Measurements from ENCODE around the gene PKD1L1. TPM values are rescaled to one million over a fixed set of nuclear protein-coding genes. Genes with fewer than 3 reads are reported as not detected.

Gene PKD1L1
- total and polyA plus RNA-seq, 4 experiments from 2014 or later = 0.55 to 0.73 TPM; not detected in 2

GRCh38 chr7:47827351-47827756 lies 120.9 kb downstream of the PKD1L1 start:
- DNase-seq = no peak
- no peak overlapping the region for H3K4me3 ChIP-seq (ENCODE audit: low read length in 2 of 2)
- no peaks in the 10 kb centered on the region for H3K27me3 ChIP-seq (ENCODE audit: insufficient read depth, low read length)
- CTCF ChIA-PET (ENCODE audit: partially characterized antibody) = no interaction called here
- intact Hi-C loops (cut with micrococcal nuclease) = no loop called here
- H3K36me3 ChIP-seq (ENCODE audit: insufficient read depth, low read length) = no peaks in the 10 kb centered on the region
- Mint-ChIP-seq H3K4me3 (no peak overlapping the region), H3K9me3 (no peaks in the 10 kb centered on the region), H3K27ac (no peak overlapping the region), H3K36me3 (no peaks in the 10 kb centered on the region), H3K27me3 (peaks cover 0 to 4% of the 10 kb centered on the region in 2 donors), H3K4me1 (no peaks in the 10 kb centered on the region)
- H3K9me3 ChIP-seq (ENCODE audit: control insufficient read depth in 1 of 2, low read length in 2 of 2) = no peaks in the 10 kb centered on the region
- no peaks in the 10 kb centered on the region for H3K4me1 ChIP-seq (ENCODE audit: insufficient read depth, low read length)
- no peak overlapping the region for H3K27ac ChIP-seq (ENCODE audit: low read depth, low read length)
- POLR2A ChIA-PET (ENCODE audit: partially characterized antibody) = no interaction called here

GRCh38 chr7:47826754-47827153 lies 121.5 kb downstream of the PKD1L1 start:
- H3K4me3 ChIP-seq (ENCODE audit: low read length in 2 of 2) = no peak overlapping the region
- no peak overlapping the region for H3K27ac ChIP-seq (ENCODE audit: low read depth, low read length)
- ChIA-PET POLR2A (ENCODE audit: partially characterized antibody) (no interaction called here), CTCF (ENCODE audit: partially characterized antibody) (no interaction called here)
- no peaks in the 10 kb centered on the region for H3K36me3 ChIP-seq (ENCODE audit: insufficient read depth, low read length)
- no peaks in the 10 kb centered on the region for H3K9me3 ChIP-seq (ENCODE audit: control insufficient read depth in 1 of 2, low read length in 2 of 2)
- DNase-seq = no peak
- Mint-ChIP-seq H3K27me3 (peaks cover 0 to 4% of the 10 kb centered on the region in 2 donors), H3K4me3 (no peak overlapping the region), H3K9me3 (no peaks in the 10 kb centered on the region), H3K4me1 (no peaks in the 10 kb centered on the region), H3K27ac (no peak overlapping the region), H3K36me3 (no peaks in the 10 kb centered on the region)
- no peaks in the 10 kb centered on the region for H3K27me3 ChIP-seq (ENCODE audit: insufficient read depth, low read length)
- no peaks in the 10 kb centered on the region for H3K4me1 ChIP-seq (ENCODE audit: insufficient read depth, low read length)
- intact Hi-C loops (cut with micrococcal nuclease) = no loop called here

- POLR2A ChIA-PET (ENCODE audit: partially characterized antibody) = no interaction called here
- H3K4me1 ChIP-seq (ENCODE audit: insufficient read depth, low read length) = no peaks in the 10 kb centered on the region
- intact Hi-C loops (cut with micrococcal nuclease) = loop anchor here (5.0 kb wide), 2 partner anchors 1902 to 1927 kb away; no protein-coding TSS in a partner anchor
- no peak overlapping the region for H3K4me3 ChIP-seq (ENCODE audit: low read length in 2 of 2)
- no peaks in the 10 kb centered on the region for H3K36me3 Mint-ChIP-seq
- no peak overlapping the region for H3K27ac ChIP-seq (ENCODE audit: low read depth, low read length)
- H3K36me3 ChIP-seq (ENCODE audit: insufficient read depth, low read length) = no peaks in the 10 kb centered on the region
- DNase-seq = no peak
- H3K27me3 Mint-ChIP-seq = no peaks in the 10 kb centered on the region
- CTCF ChIA-PET (ENCODE audit: partially characterized antibody) = interaction anchor here (0.7 to 0.9 kb wide), 2 partner anchors 11 to 553 kb away, joined by 3 to 4 read pairs; no protein-coding TSS in a partner anchor
- H3K9me3 Mint-ChIP-seq = no peaks in the 10 kb centered on the region
- H3K27ac Mint-ChIP-seq = no peak overlapping the region
- H3K4me1 Mint-ChIP-seq = no peaks in the 10 kb centered on the region
- no peaks in the 10 kb centered on the region for H3K27me3 ChIP-seq (ENCODE audit: insufficient read depth, low read length)
- no peak overlapping the region for H3K4me3 Mint-ChIP-seq
- H3K9me3 ChIP-seq (ENCODE audit: control insufficient read depth in 1 of 2, low read length in 2 of 2) = no peaks in the 10 kb centered on the region
These were observed 128.7 kb downstream of the PKD1L1 start for GRCh38 chr7:47819607-47819920.

GRCh38 chr7:47818796-47819606 lies 129.3 kb downstream of the PKD1L1 start:
- H3K27ac ChIP-seq (ENCODE audit: low read depth, low read length) = no peak overlapping the region
- no peaks in the 10 kb centered on the region for H3K4me1 ChIP-seq (ENCODE audit: insufficient read depth, low read length)
- H3K4me3 ChIP-seq (ENCODE audit: low read length in 2 of 2) = no peak overlapping the region
- no peak overlapping the region for H3K27ac Mint-ChIP-seq
- H3K27me3 Mint-ChIP-seq = no peaks in the 10 kb centered on the region
- ChIA-PET CTCF (ENCODE audit: partially characterized antibody) (interaction anchor here (0.7 to 0.9 kb wide), 2 partner anchors 12 to 553 kb away, joined by 3 to 4 read pairs; no protein-coding TSS in a partner anchor), POLR2A (ENCODE audit: partially characterized antibody) (no interaction called here)
- no peaks in the 10 kb centered on the region for H3K9me3 Mint-ChIP-seq
- H3K4me3 Mint-ChIP-seq = no peak overlapping the region
- no peaks in the 10 kb centered on the region for H3K36me3 Mint-ChIP-seq
- DNase-seq = no peak
- no peaks in the 10 kb centered on the region for H3K27me3 ChIP-seq (ENCODE audit: insufficient read depth, low read length)
- intact Hi-C loops (cut with micrococcal nuclease) = loop anchor here (5.0 kb wide), 2 partner anchors 1902 to 1927 kb away; no protein-coding TSS in a partner anchor
- H3K4me1 Mint-ChIP-seq = no peaks in the 10 kb centered on the region
- no peaks in the 10 kb centered on the region for H3K36me3 ChIP-seq (ENCODE audit: insufficient read depth, low read length)
- no peaks in the 10 kb centered on the region for H3K9me3 ChIP-seq (ENCODE audit: control insufficient read depth in 1 of 2, low read length in 2 of 2)

GRCh38 chr7:47817917-47818316 lies 130.3 kb downstream of the PKD1L1 start:
- no peaks in the 10 kb centered on the region for H3K27me3 Mint-ChIP-seq
- Histone ChIP-seq H3K27ac (ENCODE audit: low read depth, low read length) (no peak overlapping the region), H3K36me3 (ENCODE audit: insufficient read depth, low read length) (no peaks in the 10 kb centered on the region), H3K27me3 (ENCODE audit: insufficient read depth, low read length) (no peaks in the 10 kb centered on the region), H3K4me1 (ENCODE audit: insufficient read depth, low read length) (no peaks in the 10 kb centered on the region), H3K4me3 (ENCODE audit: low read length in 2 of 2) (no peak overlapping the region), H3K9me3 (ENCODE audit: control insufficient read depth in 1 of 2, low read length in 2 of 2) (no peaks in the 10 kb centered on the region)
- no peaks in the 10 kb centered on the region for H3K9me3 Mint-ChIP-seq
- ChIA-PET POLR2A (ENCODE audit: partially characterized antibody) (no interaction called here), CTCF (ENCODE audit: partially characterized antibody) (no interaction called here)
- H3K4me1 Mint-ChIP-seq = no peaks in the 10 kb centered on the region
- no peak overlapping the region for H3K27ac Mint-ChIP-seq
- no peaks in the 10 kb centered on the region for H3K36me3 Mint-ChIP-seq
- intact Hi-C loops (cut with micrococcal nuclease) = loop anchor here (5.0 kb wide), 2 partner anchors 1901 to 1926 kb away; no protein-coding TSS in a partner anchor
- DNase-seq = no peak
- H3K4me3 Mint-ChIP-seq = no peak overlapping the region

GRCh38 chr7:47816647-47817046 lies 131.6 kb downstream of the PKD1L1 start:
- no peak for DNase-seq
- no peak overlapping the region for H3K27ac ChIP-seq (ENCODE audit: low read depth, low read length)
- no peaks in the 10 kb centered on the region for H3K36me3 ChIP-seq (ENCODE audit: insufficient read depth, low read length)
- POLR2A ChIA-PET (ENCODE audit: partially characterized antibody) = no interaction called here
- no peaks in the 10 kb centered on the region for H3K4me1 Mint-ChIP-seq
- no peak overlapping the region for H3K4me3 ChIP-seq (ENCODE audit: low read length in 2 of 2)
- no peaks in the 10 kb centered on the region for H3K9me3 Mint-ChIP-seq
- CTCF ChIA-PET (ENCODE audit: partially characterized antibody) = no interaction called here
- no peaks in the 10 kb centered on the region for H3K9me3 ChIP-seq (ENCODE audit: control insufficient read depth in 1 of 2, low read length in 2 of 2)
- H3K27me3 Mint-ChIP-seq = no peaks in the 10 kb centered on the region
- H3K27ac Mint-ChIP-seq = no peak overlapping the region
- H3K36me3 Mint-ChIP-seq = no peaks in the 10 kb centered on the region
- intact Hi-C loops (cut with micrococcal nuclease) = loop anchor here (5.0 kb wide), 2 partner anchors 1899 to 1924 kb away; no protein-coding TSS in a partner anchor
- no peaks in the 10 kb centered on the region for H3K4me1 ChIP-seq (ENCODE audit: insufficient read depth, low read length)
- no peak overlapping the region for H3K4me3 Mint-ChIP-seq
- no peaks in the 10 kb centered on the region for H3K27me3 ChIP-seq (ENCODE audit: insufficient read depth, low read length)

- POLR2A ChIA-PET (ENCODE audit: partially characterized antibody) = no interaction called here
These were observed 132.4 kb downstream of the PKD1L1 start for GRCh38 chr7:47815867-47816266.

More at GRCh38 chr7:47815867-47816266, 132.4 kb downstream of the PKD1L1 start:
- no peaks in the 10 kb centered on the region for H3K4me1 ChIP-seq (ENCODE audit: insufficient read depth, low read length)
- H3K4me3 ChIP-seq (ENCODE audit: low read length in 2 of 2) = no peak overlapping the region
- intact Hi-C loops (cut with micrococcal nuclease) = loop anchor here (5.0 kb wide), 2 partner anchors 1899 to 1924 kb away; no protein-coding TSS in a partner anchor
- Mint-ChIP-seq H3K4me3 (no peak overlapping the region), H3K36me3 (no peaks in the 10 kb centered on the region), H3K27me3 (no peaks in the 10 kb centered on the region), H3K4me1 (no peaks in the 10 kb centered on the region), H3K9me3 (no peaks in the 10 kb centered on the region), H3K27ac (no peak overlapping the region)
- H3K27me3 ChIP-seq (ENCODE audit: insufficient read depth, low read length) = no peaks in the 10 kb centered on the region
- H3K36me3 ChIP-seq (ENCODE audit: insufficient read depth, low read length) = no peaks in the 10 kb centered on the region
- CTCF ChIA-PET (ENCODE audit: partially characterized antibody) = no interaction called here
- H3K27ac ChIP-seq (ENCODE audit: low read depth, low read length) = no peak overlapping the region
- no peak for DNase-seq
- H3K9me3 ChIP-seq (ENCODE audit: control insufficient read depth in 1 of 2, low read length in 2 of 2) = no peaks in the 10 kb centered on the region

Data from CD4-positive, alpha-beta memory T cell (primary cell).